Hematopoietic multipotent progenitor cell treated with erythropoietin and hydrocortisone succinate and interleukin-3 and kit ligand, for 15 days (in vitro differentiated cells): ENCODE data around the gene PARD6A.
"Not testable (repeated sequence)": the region's sequence is repeated elsewhere in the genome, so short reads cannot be mapped to it uniquely, and the experiment has no call there.

Experiments
- DNase-seq: peaks from one replicate; pipeline ENCODE4 v3.0.0-alpha.2; 2015; ENCODE audit warnings: low spot score

PARD6A gene

DNA sequence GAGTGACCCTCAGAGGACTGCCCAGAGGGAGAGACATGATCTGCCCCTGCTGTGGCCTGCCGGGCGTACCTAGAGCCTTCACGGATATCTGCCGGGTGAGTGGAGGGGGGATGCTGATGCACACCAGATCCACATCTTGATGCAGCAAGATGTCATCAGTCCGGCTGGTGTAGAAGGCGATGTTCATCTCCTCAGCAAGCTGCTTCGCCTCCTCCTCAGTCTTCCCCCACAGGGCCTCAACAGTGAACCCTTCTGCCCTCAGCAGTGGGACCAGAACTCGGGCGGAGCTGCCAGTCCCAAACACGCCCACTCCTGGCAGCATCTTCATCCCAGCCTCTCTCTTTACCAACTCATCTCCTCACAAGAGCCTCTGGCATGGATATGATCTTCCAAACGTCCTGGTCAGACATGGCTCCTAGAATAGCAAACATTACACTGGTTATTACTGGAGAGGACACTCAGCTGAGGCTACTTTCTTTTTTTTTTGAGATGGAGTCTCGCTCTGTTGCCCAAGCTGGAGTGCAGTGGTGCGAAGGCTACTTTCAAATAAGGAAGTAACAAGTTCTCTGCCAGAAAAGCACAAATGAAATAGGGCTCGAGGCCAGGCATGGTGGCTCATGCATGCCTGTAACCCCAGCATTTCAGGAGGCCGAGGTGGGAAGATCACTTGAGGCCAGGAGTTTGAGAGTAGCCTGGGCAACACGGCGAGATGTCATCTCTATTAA, 24.8 kb downstream of the PARD6A start:
- no peak for DNase-seq

DNA sequence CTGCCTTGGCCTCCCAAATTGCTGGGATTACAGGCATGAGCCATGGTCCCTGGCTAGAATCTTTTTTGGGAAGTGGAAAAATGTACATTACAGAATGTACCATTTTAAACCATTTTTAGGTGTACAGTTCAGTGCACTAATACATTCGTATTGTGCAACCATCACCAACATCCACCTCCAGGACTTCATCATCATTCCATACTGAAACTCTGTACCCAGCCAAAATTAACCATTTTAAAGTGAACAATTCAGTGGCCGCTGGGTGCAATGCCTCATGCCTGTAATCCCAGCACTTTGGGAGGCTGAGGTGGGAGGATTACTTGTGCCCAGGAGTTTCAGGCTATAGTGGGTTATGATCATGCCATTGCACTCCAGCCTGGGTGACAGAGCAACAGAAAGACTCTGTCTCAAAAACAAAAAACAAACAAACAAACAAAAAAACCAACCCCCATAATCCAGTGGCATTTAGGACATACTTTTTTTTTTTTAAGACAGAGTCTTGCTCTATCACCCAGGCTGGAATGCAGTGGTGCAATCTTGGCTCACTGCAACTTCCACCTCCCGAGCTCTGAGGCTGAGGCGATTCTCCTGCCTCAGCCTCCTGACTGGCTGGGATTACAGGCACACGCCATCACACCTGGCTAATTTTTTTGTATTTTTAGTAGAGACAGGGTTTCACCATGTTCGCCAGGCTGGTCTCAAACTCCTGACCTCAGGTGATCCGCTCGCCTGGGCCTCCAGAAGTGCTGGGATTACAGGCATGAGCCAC, 32.9 kb downstream of the PARD6A start:
- DNase-seq, result not testable (repeated sequence)

DNA sequence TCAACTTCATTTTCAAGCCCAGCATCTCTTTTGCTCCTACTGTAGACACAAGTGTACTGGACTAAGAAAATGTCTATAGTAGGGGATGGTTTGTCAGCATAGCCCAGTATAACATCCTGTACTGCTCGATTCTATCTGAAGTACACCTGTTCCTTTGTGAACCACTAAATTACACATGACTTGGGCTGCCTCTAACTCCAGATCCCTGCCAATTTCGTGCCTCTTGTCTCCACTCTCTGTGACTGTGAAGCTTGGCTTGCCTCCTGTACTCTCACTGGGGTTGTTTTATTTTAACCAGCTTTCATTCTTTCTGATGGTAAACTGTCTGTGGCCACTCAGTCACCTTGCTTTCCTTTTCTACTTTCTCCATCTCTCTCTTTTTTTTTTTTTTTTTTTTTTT, 33.9 kb downstream of the PARD6A start:
- no peak for DNase-seq

DNA sequence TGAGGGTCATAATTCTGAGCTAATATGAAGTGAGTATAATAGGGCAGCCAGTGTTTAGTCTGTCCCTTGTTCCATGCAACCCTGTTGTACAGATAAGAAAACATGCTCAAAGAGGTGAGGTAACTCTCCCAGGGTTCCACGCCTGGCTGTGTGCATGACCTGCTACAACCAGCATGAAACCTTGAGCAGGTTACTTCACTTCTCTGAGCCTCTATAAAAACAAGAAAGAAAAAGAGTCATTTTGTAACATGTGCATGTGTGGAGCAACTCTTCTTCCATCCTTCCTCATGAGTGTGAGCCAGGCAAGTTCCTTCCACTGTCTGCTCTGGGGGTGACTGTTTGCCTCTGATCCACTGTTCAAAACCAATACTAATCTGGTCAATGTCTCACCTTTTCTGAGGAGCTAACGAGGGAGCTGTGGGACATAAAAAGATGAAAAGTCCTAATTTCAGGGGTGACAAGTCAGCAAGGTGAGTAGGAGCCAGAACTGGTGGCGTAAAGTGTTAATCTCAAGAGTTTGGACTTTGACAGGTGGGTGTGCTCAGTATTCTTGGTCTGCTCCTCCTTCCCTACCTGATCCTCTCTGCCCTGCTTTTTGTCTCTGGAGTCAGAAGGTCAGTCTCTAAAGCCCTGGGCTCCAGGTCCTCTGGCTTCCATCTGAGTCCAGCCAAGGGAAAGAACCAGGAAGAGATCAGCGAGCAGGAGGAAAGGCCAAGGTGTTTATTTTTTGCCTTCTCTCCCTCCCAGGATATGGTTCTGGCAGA, 36.8 kb downstream of the PARD6A start:
- no peak for DNase-seq

DNA sequence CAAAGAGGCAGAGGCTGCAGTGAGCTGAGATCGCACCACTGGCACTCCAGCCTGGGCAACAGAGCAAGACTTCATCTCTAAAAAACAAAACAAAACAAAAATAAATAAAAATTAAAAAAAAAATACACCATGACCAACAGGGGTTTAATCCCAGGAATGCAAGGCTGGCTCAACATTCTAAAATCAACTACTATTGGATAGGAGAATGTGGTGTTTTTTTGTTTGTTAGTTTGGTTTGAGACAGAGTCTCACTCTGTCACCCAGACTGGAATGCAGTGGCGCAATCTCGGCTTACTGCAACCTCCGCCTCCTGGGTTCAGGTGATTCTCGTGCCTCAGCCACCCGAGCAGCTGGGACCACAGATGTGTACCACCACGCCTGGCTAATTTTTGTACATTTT, 38.5 kb downstream of the PARD6A start:
- DNase-seq, result no peak

DNA sequence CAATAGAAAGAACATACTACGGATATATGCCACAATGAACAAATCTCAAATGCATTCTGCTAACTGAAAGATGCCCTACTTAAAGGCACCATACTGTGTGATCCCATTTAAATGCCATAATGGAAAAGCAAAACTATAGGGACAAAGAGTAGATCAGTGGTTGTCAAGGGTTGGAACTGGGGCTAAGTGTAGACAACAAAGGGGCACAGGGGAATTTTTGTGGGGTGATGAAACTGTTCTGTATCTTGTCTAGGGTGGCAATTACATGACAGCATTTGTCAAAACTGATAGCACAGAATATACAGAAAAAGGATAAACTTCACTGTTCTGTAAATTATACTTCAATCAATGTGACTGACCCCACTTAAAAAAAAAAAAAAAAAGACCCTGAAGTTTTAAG, 40.7 kb downstream of the PARD6A start:
- DNase-seq, result no peak

DNA sequence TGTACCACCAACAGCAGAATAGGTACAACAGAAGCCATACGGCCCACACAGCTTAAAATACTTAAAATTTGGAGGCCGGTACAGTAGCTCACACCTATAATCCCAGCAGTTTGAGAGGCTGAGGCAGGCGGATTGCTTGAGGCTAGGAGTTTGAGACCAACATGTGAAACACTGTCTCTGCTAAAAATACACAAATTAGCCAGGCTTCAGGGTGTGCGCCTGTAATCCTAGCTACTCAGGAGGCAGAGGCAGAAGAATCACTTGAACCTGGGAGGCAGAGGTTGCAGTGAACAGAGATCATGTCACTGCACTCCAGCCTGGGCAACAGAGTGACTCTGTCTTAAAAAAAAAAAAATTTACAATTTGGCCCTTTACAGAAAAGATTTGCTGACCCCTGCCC, 41.4 kb downstream of the PARD6A start:
- DNase-seq, result no peak

DNA sequence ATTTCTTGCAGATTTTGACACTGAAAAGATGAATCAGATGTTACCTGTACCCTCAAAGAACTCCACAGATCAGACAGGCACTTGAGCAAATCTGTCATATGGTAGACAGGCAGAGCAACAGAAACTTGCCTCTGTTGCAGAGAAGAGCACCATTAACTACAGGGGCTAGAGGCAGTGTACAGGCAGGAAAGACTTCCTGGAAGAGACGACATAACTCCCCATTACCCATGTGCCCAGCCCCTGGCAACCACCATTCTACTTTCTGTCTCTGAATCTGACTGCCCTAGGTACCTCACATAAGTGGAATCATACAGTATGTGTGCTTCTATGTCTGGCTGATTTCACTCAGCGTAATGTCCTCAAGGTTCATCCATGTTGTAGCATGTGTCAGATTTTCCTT, 42.9 kb downstream of the PARD6A start:
- DNase-seq, result no peak

DNA sequence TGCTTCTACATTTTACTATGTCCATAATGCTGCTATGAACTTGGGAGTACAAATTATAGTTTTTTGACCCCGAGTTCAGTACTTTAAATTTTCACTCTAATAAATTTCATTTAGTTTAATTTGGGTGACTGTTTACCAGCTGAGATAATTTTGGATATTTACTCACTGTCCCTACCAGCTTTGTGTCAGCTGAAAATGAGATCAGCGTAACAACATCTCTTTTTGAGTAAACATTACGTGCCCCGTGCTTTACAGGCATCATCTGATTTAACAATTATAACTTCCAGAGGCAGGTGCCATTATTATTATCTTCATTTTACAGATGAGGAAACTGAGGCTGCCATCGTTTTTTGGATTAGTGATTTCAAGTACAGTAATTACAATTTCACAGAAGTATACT, 43.4 kb downstream of the PARD6A start:
- DNase-seq, result no peak

DNA sequence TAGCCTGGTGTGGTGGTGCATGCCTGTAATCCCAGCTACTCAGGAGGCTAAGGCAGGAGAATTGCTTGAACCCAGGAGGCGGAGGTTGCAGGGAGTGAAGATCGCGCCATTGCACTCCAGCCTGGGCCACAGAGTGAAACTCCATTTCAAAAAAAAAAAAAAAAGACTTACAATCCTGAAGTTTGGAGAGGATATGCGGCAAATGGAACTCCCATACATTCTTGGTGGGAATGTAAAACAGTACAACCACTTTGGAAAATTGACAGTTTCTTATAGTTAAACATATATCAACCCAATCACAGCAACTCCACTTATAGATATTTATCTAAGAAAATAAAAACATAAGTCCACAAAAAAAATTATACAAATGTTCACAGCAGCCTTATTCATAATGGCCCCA, 46.5 kb downstream of the PARD6A start:
- DNase-seq, result no peak

DNA sequence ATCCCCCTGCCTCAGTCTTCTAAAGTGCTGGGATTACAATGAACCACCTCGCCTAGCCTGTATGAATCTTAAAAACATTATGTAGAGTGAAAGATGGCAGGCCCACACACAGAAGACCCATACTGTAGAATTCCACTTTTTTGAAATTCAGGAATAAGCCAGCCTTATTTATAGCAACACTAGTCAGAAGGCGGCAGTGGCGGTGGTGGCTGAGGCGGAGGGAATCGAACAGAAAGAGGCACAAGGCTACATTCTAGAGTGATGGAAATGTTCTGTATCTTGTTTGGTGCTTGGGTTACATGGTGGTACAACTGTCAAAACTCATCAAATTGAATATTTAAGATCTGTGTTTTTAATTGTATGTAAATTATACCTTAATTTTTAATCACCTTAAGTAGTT, 47.0 kb downstream of the PARD6A start:
- DNase-seq, result no peak

DNA sequence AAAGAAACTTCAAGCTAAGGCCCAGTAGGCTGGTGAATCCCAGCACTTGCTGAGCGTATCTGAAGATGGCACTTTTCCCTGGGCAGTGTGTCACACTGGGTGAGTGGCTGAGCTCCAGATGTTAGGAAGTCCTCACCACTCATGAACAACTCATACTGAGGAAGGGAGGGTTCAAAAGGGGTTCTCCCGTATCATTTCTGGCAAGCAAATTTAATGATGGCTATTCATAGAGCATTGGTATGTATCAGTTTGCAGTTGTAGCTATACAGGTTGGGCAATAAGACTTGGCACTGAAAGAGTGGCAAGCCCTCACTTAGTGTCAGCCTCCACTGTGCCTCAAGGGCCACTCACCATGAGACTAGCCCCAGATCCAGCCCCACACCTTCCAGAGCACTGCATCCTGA, 47.6 kb downstream of the PARD6A start:
- DNase-seq, result no peak

DNA sequence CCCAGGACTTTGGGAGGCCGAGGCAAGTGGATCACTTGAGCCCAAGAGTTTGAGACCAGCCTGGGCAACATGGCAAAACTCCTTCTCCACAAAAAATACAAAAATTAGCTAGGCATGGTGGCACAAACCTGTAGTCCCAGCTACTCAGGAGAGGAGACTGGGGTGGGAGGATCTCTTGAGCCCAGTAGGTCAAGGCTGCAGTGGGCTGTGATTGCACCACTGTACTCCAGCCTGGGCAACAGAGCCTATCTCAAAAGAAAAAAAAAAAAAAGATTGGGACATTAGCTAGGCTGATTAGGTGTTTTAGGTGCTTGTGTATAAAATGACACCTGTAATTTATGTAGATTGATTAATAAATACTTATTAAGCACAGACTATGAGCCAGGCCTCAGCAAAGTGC, 48.3 kb downstream of the PARD6A start:
- DNase-seq, result no peak

DNA sequence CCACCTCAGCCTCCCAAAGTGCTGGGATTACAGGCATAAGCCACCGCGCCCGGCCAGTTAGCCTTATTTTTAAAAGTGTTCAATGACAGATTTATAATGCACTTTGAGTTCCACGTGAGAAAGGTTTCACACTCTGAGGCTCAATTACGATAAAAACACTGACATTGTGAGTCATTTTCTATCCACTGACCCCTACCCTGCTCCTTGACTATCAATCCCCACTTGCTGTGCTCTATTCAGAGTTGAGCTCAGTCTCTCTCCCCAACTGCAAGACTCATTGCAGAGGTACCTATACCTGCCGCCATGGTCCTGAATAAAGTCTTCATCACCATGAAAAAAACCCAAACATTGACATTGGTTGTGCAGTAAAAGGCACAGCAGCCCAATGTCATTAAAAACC, 49.8 kb downstream of the PARD6A start:
- no peak for DNase-seq
